HCT116 (cell line): Measurements from ENCODE around the gene ARID3A.

Source experiments
- EGR1 ChIP-seq: IDR thresholded peaks from 2 replicates; pipeline ENCODE4 v1.6.1; 2012; ENCODE audit warnings: low read depth
- POLR2A ChIP-seq: IDR thresholded peaks from 2 replicates; pipeline ENCODE4 v1.7.0; 2011; ENCODE audit warnings: borderline replicate concordance; ENCODE audit not compliant: insufficient read depth, insufficient read length; ENCODE audit errors: extremely low read depth
- POLR2AphosphoS5 ChIP-seq: IDR thresholded peaks from 2 replicates; pipeline ENCODE4 v1.6.1; 2011; ENCODE audit warnings: mild to moderate bottlenecking, low read depth, low read length, moderate library complexity
- SP1 ChIP-seq: IDR thresholded peaks from 2 replicates; pipeline ENCODE4 v1.6.1; 2012; ENCODE audit warnings: low read depth
- TF ChIP-seq, protein P1 (sequence below), 3 experiments: fragments of 200-600 bp in 1 of 3; sonication (generic) in 1 of 3; IDR thresholded peaks in 2 of 3; conservative IDR thresholded peaks in 1 of 3; 2 replicates each; pipeline ENCODE4 v1.5.1; 2012 to 2017; ENCODE audit warnings: low read depth in 2 of 3, low read length in 2 of 3, antibody characterized with exemption in 1 of 3, borderline replicate concordance in 1 of 3, control low read depth in 1 of 3, mild to moderate bottlenecking in 1 of 3, mixed read lengths in 1 of 3, mixed run types in 1 of 3, moderate library complexity in 1 of 3; ENCODE audit not compliant: insufficient read depth in 1 of 3
- TF ChIP-seq, protein P2 (sequence below): IDR thresholded peaks from 2 replicates; pipeline ENCODE4 v1.6.1; 2011; ENCODE audit warnings: mild to moderate bottlenecking, low read length, moderate library complexity; ENCODE audit not compliant: insufficient replicate concordance; ENCODE audit errors: extremely low read depth
- TF ChIP-seq, protein P3 (sequence below): IDR thresholded peaks from 2 replicates; pipeline ENCODE4 v1.6.1; 2012

DNA sequence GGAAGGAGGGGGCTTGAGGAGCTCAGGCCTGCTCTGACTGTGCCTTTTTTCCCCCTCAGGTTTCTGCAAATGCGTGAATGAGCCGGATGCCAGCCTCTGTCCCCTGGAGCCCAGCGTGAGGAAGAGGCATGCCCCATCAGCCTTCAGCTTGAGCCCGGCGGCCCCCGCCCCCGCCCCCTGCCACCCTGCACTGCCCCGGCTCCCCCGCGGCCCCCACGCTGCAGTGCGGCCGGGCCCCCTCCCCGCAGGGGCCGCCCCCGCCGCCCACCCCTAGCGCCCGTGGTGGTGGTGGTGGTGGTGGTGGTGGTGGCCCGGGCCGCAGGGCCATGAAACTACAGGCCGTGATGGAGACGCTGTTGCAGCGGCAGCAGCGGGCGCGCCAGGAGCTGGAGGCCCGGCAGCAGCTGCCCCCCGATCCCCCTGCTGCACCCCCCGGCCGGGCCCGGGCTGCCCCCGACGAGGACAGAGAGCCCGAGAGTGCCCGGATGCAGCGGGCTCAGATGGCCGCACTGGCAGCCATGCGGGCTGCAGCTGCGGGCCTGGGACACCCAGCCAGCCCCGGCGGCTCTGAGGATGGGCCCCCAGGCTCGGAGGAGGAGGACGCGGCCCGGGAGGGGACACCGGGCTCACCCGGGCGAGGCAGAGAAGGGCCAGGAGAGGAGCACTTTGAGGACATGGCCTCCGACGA is 3.5 kb downstream of the ARID3A start:
- no peak for TF ChIP-seq SP1
- TF ChIP-seq, protein P1, sequence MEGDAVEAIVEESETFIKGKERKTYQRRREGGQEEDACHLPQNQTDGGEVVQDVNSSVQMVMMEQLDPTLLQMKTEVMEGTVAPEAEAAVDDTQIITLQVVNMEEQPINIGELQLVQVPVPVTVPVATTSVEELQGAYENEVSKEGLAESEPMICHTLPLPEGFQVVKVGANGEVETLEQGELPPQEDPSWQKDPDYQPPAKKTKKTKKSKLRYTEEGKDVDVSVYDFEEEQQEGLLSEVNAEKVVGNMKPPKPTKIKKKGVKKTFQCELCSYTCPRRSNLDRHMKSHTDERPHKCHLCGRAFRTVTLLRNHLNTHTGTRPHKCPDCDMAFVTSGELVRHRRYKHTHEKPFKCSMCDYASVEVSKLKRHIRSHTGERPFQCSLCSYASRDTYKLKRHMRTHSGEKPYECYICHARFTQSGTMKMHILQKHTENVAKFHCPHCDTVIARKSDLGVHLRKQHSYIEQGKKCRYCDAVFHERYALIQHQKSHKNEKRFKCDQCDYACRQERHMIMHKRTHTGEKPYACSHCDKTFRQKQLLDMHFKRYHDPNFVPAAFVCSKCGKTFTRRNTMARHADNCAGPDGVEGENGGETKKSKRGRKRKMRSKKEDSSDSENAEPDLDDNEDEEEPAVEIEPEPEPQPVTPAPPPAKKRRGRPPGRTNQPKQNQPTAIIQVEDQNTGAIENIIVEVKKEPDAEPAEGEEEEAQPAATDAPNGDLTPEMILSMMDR (IDR thresholded peaks at IDR 0.05 in 2 of 3, conservative IDR thresholded peaks at IDR 0.05 in 1 of 3; ENCODE audit: borderline replicate concordance in 1 of 3, insufficient read depth in 1 of 3, low read depth in 2 of 3, low read length in 2 of 3) = no peak
- no peak for TF ChIP-seq POLR2A
- no peak for TF ChIP-seq EGR1
- no peak for TF ChIP-seq POLR2AphosphoS5
- TF ChIP-seq, protein P2, sequence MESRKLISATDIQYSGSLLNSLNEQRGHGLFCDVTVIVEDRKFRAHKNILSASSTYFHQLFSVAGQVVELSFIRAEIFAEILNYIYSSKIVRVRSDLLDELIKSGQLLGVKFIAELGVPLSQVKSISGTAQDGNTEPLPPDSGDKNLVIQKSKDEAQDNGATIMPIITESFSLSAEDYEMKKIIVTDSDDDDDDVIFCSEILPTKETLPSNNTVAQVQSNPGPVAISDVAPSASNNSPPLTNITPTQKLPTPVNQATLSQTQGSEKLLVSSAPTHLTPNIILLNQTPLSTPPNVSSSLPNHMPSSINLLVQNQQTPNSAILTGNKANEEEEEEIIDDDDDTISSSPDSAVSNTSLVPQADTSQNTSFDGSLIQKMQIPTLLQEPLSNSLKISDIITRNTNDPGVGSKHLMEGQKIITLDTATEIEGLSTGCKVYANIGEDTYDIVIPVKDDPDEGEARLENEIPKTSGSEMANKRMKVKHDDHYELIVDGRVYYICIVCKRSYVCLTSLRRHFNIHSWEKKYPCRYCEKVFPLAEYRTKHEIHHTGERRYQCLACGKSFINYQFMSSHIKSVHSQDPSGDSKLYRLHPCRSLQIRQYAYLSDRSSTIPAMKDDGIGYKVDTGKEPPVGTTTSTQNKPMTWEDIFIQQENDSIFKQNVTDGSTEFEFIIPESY = no peak
- TF ChIP-seq, protein P3, sequence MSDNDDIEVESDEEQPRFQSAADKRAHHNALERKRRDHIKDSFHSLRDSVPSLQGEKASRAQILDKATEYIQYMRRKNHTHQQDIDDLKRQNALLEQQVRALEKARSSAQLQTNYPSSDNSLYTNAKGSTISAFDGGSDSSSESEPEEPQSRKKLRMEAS = no peak
